NOMO-1 treated with dmso at 0.1 percent for 144 hours (cell line): ENCODE results near the gene ELMO1.

Experiments used
- DNase-seq: peaks from one replicate; lab custom pipeline; 2025; ENCODE audit not compliant: unreplicated experiment; lab: John Stamatoyannopoulos, UW

ELMO1 gene

DNA sequence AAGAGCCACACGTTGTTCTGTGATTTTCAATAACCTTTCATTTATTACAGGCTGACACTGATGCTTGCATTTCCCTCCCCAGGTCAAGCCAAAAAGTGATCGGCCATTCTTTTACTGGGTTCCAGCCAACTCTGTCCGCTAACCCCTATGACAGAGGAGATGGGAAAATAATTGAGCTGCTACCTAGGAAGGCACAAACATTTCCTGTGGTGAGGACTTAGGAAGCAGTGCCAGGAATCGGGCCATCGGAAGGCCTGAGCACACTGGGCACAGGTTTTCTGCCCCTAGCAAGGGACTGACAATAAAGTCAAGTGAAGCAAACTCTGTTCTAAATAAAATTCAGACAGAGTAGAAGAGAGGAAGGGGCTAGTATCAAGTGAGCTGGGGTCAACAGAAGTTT lies 411.4 kb downstream of the ELMO1 start:
- no peak for DNase-seq

DNA sequence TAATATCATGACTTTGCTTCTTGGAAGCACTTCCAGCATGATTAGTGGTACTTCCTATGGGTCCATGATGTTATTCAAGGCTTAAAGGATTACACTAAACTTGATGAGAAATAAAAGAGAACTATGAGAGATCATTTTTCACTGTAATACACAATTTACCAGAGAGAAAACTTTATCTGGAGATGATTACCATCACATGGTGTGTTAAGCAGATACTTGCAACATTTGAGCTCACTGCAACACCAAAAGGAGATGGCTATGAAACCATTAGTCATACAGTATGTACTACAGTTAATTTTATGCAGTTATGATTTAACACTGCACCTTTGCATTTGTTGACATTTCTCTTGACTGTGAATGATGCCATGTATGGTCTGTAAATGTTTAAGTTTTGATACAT lies 413.0 kb downstream of the ELMO1 start:
- no peak for DNase-seq

DNA sequence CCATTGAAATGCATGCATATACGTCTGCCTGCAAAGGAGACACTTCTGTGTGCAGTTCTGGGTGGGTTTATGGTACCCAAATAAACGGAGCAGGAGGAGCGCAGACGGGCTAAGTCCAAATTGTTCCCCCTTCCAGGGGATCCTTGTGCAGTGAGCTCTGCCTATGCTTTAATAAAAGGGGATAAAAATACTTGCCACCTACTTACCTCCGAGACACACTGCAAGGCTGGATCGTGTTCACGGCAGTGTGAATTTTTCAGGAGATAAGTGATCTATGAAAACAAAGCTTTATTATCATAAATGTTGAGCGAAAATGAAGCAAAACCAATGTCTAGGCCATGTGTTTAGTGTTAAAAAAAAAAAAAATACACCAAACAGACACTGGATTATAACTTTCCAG lies 415.5 kb downstream of the ELMO1 start:
- DNase-seq: no peak

DNA sequence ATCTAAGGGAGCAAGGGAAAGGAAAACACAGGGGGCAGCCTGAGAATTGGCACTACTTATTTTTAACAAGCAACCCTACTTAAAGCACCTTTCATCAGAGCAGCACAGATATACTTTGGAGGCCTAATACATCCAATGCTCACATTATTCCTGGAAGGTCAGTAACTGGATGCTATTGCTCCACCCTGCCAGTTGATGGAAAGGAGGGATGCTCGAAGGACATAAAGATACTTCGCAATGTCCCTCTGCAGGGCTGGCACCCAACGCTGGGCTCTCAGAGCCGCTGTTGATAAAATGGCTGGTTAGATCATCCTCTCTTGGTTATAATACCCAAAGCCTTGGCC lies 416.4 kb downstream of the ELMO1 start:
- no peak for DNase-seq

DNA sequence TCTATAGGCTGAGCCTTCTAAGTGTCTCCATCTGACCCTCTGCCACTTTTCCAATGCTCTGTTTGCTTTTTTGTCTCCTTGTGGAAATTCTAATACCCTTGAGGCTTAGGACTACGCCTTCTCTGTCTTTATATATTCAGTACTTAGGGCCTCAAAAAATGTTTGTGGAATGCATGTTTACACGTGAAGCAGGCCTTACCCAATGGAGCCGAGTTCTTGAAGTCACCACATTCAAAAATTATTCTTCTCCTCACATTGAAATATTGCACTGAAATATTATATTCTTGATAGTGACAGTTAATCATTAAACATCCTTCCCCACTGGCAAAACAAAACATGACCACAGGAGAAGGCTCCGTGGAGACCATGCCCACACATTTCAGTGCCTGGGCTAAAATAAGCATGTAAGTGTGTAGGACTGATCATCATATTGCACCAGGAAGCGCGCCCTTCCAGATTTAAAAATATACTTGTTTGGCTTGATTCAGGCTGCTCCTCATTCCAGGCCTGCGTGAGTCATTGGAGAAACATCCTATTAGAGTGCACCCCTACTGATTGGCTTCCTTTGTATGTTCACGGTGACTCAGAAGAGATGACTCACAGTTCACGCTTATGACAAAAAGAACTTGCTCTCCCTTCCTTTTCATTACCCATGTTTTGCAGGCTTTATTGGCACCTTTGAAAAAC lies 416.9 kb downstream of the ELMO1 start:
- peak; percentile 66 for DNase-seq

DNA sequence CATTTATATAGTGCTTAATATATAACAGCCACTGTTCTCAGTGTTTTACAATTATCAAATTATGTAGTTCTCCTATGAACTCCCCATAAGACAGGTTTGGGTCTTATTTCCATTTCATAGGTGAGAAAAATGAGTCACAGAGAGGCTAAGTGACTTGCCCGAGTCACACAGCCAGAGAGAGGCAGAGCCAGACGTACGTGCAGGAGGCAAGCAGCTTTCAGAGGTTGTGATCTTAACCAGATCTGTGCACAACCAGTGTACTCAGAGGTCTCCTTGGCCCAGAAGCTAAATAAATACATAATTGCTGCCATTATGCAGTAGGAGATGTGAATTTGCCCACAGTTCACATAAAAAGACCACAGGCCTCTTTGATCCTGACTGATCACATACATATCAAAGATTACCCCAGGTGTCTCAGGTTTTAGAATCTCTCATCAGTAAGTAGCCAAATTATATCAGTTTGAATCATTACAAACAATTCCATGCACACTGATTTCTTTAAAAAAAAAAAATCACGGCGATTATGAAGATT lies 419.7 kb downstream of the ELMO1 start:
- DNase-seq: no peak

DNA sequence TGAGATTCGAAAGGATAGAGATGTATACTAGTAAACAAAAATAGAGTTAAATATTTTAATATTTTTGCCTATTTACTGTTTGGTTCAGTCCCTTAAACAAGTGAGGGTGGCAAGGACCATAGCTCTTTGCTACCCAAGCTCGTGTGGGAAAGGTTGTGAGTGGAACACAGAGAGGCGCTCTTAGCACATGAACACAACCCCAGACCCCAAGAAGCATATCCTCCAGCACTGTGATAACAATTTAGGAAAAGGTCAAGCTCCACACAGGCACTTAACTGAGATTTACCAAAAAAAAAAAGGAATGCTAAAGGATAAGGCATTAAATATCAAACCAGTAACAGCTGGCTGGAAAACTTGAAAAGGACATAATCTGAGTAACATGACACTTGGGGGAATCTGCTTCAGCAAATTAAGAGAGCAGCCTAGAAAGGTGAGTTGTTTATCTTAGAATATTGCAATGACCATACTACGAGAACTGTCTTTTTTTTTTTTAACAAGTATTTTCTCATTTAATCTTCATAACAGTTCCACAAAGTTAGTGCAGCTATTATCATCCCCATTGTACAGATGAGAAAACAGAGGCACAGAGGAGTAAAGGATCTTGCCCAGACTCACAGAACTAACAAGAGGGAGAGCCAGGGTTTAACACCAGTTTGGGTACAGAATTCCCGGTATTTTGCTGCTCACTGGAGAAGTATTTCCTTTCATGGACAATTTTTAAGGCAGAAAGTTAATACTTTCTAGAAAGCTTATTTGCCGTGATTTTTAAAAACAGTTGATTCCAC lies 420.9 kb downstream of the ELMO1 start:
- no peak for DNase-seq

DNA sequence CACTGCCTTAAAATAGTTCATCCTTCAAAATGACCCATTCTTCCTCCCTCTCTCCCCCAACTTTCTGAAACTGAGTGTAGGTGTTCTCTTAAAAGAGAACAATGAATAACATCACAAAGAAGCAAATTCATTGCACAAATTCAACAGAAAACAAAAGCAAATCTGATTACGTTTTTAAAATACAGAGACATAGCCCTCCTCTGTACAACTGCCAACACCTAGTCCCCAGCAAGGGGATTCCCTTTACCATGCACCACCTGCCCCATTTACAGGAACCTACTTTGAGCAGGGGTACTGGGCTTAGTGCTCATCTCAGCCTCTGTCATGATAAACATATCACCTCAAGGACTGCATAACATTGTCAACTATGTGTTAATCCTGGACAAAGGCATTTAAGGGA lies 421.6 kb downstream of the ELMO1 start:
- no peak for DNase-seq

DNA sequence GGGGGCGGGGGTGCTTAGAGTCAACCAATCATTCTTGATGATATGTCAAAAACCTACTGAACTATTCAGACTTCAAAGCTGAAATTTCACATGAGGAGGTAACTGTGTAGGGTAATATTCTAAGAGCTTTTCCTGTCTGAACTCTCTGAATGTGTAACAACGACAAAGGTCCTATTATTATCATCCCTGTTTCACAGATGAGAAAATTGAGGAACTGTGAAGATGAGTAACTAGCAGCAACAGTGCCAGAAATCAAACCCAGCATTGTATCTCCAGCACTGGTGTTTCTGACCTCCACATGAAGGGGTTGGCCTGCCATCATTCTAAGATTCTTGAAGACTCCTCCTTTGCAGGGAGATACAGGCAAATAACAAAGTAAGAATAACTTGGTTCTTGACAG lies 429.7 kb downstream of the ELMO1 start:
- no peak for DNase-seq

DNA sequence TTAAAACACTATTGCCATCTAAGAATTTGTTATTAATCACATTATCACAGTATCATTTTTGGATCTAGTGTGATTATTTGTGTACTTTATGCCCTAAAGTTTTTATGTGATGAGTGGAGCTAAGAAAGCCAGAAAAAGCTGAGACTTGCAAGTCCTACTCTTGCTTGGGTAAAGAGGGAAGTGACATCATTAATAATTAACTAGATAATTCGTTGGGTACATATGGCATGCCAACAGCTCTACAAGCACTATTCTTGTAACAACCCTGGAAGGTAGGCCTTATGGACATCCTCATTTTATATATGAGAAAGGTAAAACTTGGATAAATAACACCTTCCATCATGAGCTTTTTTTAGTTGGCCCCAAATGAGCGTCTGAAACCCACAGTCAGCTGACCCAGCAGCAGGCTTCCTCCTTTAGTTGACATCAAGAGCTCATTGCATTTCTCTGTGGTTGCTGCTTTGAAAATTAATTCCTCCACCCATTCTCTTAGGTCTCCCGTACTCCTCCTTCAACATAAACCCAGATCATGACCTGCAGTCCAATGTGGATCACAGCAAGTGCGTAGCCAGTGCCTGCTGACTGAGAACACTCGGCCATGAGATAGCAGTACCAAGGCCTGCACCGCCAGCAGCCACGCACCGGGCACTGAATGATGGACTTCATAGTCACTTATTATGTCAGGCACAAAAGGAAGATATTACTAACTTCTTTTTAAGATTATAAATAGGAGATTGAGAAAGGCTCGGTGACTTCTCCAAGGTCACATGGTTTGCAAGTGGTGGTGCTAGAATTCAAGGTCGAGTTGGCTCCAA lies 432.4 kb downstream of the ELMO1 start:
- no peak for DNase-seq

DNA sequence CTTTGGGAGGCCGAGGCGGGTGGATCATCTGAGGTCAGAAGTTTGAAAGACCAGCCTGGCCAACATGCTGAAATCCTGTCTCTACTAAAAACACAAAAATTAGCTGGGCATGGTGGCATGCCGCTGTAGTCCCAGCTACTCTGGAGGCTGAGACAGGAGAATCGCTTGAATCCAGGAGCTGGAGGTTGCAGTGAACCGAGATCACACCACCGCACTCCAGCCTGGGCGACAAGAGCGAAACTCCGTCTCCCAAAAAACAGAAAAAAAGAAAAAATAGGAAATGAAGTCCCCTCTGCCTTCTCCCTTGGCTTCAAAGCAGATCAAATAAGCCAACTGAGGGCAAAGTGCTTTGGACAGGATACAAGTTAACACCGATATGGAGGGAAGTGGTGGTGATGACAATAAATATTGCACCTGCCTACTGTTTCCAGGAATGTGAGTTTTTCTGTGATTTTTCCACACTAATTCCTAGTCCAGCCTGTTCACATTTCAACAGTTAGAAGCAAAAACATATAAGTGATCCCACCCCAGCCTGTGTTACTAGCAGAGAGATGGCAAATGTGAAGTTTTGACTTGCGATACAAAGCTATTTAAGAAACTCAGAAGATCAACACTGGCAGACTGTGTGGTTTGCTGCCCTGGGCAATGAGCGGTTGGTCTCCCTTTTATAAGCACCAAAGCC lies 433.2 kb downstream of the ELMO1 start:
- no peak for DNase-seq

DNA sequence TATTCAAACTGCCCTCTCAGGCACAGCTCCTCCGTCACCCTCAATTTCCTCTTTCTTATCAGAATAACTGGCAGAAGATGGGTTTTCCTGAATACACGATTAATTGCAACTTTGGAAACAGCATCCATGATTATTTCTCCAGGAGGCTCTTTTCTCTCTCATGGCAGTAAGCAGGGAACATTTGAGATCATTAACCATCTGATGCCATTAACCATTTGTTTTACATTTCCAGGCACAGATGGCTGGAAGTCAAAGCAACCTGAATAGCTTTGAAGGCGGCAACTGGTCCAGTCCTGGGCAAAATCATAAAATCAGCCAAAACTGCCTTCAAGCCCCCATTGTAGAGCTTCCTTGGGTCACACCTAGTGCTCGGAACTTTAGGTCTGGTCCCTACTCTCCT lies 434.9 kb downstream of the ELMO1 start:
- no peak for DNase-seq

DNA sequence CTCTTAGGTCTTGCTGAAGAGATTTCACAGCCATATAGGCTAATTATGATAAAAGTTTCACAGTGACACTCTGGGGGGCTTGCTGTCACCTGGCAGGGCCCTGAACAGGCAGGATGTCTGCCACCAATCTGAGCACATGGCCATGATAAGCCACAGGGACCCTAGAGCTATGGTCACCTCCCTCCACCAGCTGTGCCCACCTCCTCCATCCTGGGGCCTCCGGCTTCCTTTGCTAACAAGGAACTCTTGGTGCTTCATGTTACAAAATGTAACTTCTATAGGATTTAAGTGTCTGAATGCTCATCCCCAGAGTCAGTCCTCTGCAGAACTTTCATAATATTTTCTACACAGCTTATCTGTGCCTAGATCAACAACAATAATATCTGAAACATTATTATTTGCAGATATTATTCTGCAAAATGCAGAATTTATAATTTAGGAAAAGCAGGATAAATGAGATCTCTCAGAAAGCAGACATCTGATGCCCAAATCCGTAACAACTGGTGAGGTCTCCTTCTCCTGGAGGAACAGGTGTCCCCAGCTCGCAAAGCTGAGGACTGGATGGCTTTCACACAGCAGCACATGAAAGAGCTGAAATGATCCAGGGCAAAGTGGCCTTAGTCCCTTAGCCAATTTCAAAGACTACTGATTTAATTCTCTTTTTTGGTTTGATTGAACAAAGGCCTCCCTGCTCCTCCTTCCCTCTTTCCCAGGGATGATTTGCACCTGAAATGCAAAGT lies 437.3 kb downstream of the ELMO1 start:
- no peak for DNase-seq

DNA sequence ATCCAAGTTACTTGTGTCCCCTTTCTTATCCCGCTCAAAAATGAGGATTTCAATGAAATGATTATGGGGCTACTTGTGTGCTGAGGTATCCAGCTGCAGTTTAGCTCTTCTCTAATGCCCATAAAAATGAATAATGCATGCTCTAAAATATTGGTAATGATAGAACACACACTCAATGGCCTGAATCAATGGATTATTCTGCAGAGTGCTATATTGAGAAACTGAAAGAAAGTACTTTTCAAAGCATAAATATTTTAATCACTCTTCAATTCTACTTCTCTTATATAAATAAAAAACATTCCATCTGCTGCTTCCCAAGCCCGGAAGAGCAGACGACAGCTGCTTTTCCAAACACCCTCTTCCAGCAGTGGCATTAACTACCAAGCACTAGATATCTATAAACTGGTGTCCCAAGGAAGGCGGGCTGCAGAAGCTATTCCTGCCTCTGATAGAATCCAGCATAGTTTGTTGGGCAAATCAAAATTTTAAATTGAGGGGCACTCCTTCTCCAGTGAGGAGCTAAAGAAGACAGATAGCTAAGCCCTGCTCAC lies 439.5 kb downstream of the ELMO1 start:
- DNase-seq: no peak

DNA sequence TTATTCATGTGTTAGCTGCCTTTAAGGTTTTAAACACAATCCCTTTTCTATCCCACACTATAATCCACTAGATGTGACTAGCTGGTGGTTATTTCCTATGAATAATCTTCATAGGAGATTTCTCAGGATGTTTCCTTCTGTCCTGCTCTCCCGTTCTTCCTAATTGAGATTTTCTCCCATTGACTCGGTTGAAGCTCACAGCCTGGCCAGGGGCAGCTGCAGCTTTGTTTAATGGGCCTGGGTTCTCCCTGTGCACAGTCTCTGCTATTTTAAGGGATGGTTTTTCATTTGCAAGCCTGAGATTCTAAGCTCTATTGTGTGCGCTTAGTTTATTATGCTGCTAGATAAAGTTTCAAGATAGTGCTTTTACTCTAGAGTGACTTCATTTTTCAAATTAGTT lies 441.0 kb downstream of the ELMO1 start:
- DNase-seq: no peak

DNA sequence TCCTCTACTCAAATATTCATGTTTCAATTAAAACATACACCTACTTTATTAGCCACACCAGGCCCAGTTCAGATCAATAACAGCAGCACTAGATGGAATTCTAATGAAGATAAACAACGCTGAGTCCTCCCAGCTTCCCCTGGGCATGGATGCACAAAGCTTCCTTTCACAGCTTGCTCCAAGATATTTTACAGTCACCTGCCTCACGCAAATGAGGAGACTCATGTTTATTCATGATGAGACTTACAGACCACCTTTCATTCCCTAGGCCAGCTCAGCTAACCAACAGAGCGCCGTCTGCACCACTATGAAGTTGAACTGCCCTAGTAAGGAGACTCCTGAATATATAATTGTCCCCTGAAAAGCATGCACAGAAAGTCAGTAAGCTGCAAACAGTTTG lies 441.4 kb downstream of the ELMO1 start:
- DNase-seq: no peak

DNA sequence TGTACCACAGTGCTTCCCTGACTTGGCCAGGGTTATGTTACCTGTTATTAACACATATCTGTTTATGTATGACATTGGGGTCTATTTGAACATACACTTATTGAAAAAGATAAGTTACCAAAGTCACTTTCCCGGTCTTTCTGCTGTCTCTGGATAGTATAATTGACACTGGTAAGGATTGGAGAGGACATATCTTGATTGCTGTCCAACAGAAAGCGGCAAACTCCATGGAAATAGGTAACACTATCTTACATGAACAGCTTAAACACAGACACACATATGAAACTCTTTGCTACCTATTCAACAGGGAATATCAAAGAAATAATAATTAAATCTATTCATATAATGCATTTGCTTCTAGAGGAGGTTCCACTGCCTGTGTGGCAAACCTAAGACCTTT lies 441.9 kb downstream of the ELMO1 start:
- no peak for DNase-seq

DNA sequence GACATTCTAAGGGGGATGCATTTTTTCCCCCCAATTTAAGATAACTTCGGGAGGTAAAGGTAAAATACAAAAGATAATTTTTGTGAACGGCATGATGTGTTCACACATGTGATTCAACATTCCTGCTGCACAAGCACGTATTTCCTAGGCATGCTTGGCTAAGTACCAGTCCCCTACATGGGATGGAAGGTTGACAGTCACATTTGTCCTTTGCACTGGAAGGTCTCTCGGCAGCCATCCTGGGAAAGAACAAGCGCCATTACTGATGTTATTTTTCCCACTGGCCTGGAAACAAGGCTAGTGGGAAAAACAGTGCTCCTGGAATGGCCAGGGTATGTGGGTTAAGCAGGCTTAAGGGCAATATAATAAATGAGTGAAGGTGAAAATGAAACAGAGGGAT lies 448.2 kb downstream of the ELMO1 start:
- DNase-seq: no peak

DNA sequence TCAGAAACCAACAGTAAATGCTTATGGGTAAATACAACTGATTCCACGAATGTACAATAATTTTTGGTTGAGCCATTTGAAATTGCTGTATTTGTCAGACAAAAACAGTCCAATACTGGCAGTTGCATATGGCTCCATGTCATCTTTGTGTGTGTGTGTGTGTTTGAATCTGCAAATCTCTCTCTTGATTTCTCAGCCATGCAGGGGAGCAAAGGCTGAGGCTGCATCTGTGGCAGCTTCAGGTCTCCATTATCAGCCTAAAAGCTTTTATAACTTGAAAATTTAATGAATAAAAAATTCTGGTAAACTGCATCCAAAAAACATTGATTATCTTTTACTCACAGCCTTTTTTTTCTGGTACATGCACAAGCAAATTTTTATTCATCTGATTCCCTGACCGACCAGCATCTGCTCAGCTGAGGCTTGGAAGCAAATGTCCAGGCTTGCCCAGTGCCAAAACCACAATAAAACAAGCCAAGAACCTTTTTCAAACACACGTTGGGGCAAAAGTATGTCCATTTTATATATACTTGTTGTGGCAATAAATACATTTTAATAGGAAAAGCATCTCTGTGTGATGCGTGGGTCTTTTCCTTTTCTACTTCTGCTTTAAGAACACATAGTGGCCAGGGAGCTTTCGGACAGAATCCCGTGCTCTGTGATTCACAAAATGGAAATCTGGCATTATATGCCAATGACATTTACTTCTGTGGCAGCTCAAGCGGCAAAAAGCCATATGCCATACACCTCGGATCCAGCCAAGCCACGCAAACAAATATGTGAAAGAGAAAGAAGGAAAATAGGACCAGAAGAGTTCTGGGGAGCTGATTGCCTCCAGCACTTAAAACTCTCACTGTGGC lies 448.8 kb downstream of the ELMO1 start:
- no peak for DNase-seq
